Suppressor macrophage treated with lipopolysaccharide for 1 hour (primary cell): ENCODE results near the gene RHEX.
"Not testable (repeated sequence)": the region's sequence is repeated elsewhere in the genome, so short reads cannot be mapped to it uniquely, and the experiment has no call there.

ENCODE experiments used
- DNase-seq, 3 donors: peaks; one replicate each; pipeline ENCODE4 v3.0.0-alpha.2; 2020 to 2022

RHEX gene

GRCh38 chr1:206030714-206031113 is 22.3 kb upstream of the RHEX start:
- peak; percentile 78 to 80 (median 79) for DNase-seq

GRCh38 chr1:206032380-206033140 is 20.4 kb upstream of the RHEX start:
- peak; percentile 48 to 66 (median 62) for DNase-seq

DNA sequence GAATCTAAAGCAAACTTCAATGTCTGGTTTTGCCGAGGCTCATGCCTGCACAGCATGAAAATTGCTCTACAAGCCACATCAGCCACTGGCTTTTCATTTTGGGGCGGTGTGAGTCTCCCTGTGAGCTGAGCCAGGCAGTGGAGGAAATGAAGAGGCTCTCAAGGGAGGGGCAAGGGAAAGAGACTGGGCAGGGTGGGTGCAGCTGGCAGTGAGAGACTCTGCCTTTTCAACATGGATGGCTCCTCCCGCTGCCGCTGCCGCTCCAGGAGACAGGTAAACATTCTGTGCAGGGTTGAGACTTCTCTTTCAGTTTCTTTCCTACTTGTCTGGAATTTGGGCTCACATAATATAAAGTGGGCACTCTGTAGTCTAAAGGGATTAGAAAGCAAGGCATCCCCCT is 17.9 kb upstream of the RHEX start:
- no peak for DNase-seq

DNA sequence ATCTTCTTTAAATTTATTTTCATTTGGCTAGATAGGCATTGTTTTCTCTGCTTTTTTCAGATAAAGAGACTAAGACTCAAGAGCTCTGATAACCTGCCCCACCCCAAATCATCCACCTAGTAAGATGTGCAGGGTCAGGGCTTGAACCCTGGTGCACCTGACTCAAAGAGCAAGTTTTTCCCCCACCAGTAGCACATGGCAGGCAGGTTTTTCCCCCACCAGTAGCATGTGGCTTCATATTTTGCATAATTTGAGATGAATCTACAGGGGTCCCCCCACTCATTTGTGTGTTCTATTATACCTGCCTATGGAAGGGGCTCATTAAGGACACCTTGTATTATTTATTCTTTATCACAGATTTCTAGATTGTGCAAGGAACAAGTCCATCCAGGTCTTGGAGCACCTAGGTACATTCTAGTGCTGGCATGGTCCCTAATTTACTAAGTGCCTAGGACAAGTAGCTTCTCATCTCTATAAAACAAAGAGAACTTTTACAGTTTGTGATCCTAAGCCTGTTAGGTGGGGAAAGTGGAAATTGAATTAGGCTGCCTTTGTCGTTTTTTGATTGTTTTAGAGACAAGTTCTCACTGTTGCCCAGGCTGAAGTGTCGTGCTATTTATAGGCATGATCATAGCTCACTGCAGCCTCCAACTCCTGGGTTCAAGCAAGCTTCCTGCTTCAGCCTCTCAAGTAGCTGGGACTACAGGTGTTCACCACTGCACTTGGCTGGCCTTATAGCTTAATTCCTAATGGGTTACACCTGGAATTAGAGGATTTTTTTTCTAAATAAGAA is 16.1 kb upstream of the RHEX start:
- DNase-seq: peak in 1 of 3 donors; percentile 14

DNA sequence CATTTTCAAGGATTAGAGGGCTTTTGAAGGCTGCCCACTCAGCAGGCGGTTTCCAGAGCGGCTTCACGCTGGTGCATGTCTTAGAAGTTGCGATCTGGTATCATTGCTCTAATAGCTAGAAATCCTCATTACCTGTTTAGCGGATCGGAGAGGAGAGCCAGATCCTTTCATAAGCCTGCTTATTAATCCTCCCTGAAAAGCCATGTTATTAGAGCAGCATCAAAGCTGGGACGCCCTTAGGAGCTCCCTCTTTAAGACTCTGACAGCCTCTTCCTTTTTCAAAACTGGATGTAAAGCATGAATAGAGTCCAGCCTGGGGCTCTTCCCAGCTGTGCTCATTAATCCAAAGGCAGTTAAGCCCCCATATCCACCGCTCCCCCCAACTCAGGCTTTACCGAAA is 15.4 kb upstream of the RHEX start:
- no peak for DNase-seq

GRCh38 chr1:206039046-206039973 is 13.7 kb upstream of the RHEX start:
- DNase-seq: peak in 2 of 3 donors; percentile 39 to 45

GRCh38 chr1:206040328-206040727 is 12.6 kb upstream of the RHEX start:
- no peak for DNase-seq

DNA sequence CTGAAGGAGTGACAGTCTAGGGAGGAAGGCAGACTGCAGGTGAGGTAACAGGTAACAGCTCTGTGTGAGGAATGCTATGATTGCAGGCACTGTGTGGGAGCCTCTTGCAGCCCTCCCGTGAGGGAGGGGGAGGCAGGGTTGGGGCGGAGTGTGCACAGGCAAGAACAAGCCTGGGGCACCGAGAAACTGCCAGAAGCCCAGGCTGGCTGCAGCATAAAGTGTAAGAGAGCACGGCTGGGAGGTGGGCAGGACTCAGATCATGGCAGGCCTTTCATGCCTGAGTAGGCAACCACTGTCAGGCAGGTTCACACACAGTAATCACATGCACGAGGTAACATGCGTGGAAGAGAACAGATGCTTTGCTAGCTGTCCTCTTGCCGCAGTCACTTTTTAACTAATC is 11.3 kb upstream of the RHEX start:
- no peak for DNase-seq

GRCh38 chr1:206047271-206047670 is 5.7 kb upstream of the RHEX start:
- DNase-seq: no peak

DNA sequence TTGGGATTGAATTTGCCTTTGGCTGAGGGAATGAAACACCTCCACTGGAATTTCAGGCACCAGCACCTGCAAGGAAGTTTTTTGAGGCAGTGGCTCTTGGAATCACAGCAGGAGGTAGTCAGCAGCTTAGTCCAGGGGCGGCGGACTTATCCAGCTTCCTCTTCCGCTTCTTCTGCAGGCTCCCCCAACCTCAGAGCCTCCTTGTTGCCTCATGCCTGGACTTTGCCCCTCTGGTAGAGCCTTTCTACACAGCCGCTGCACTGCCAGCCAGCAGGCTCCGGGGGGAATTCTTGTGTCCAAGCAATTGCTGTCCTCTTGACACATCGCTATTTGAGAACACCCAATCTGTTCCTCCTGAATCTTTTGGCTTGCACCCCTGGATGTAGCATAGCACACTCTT is 4.4 kb upstream of the RHEX start:
- peak; percentile 77 to 84 (median 80) for DNase-seq

DNA sequence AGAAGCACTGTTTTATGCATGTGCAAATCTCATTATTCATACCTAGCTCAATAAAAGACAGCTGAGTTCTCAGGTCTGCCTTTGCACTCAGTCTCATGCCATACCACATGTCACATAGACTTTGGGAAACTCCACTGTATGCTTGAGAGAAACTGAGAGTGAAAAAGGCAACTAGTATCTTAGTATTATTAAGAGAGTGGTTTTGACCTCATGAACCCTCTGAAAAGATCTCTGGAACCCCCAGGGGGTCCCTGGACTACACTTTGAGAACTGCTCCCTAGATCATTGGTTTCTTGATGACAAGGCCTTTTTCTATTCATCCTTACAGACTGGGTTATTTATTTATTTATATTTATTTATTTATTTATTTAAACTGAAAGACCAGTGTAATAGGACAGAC is 3.7 kb upstream of the RHEX start:
- DNase-seq: peak in 2 of 3 donors; percentile 38 to 49

GRCh38 chr1:206049919-206050600 is 2.9 kb upstream of the RHEX start:
- DNase-seq: peak in 1 of 3 donors; percentile 7

- DNase-seq: peak; percentile 84 to 89 (median 84)
These were observed 2.2 kb upstream of the RHEX start for GRCh38 chr1:206050655-206051235.

DNA sequence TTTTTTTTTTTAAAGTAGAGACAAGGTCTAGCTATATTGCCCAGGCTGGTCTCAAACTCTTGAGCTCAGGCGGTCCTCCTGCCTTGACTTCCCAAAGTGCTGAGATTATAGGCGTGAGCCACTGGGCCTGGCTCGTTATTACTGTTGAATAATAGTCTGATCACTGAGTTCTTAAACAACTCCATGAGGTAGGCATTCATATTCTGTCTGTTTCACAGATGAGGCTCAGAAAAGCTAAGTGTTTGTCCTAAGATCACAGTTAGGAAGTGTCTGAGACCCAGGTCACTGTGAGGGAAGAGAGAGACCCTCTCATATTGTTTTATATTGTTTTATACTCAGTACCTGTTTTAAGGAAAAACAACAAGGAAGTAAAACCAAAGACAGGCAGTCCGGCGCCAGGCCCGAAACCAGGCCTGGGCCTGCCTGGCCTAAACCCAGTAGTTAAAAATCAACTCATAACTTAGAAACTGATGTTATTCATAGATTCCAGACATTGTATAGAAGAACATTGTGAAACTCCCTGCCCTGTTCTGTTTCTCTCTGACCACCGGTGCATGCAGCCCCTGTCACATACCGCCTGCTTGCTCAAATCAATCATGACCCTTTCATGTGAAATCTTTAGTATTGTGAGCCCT is 625 bp upstream of the RHEX start:
- not testable (repeated sequence) for DNase-seq

GRCh38 chr1:206053616-206054015 is 643 bp downstream of the RHEX start:
- not testable (repeated sequence) for DNase-seq

DNA sequence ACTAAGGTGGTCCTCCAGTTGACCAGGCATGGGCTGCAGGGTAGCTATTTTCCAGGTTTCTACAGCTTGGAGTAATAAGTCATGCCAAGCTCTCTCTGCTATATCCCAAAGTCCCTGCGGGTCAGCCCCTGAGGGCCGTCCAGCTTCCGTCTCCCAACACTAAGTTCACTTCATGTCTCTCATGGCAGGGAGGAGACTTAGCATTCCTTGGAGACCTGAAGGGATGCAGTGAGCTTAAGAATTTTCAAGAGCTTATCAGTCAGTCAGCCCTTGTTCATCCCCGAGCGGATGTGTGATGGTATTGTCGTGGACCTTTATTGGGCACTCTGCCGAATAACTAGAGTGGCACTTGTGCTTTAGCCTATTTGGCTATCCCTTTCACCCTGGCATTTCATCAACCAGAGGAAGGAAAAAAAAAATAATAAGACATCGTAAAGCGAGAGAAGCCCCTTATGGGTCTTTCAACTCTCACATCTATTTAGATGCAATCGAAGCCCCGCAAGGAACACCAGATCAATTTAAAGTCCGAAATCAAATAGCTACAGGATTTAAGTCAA is 2.2 kb downstream of the RHEX start:
- DNase-seq: not testable (repeated sequence)

GRCh38 chr1:206055639-206056323 is 2.8 kb downstream of the RHEX start:
- not testable (repeated sequence) for DNase-seq

GRCh38 chr1:206058289-206058926 is 5.4 kb downstream of the RHEX start:
- not testable (repeated sequence) for DNase-seq

GRCh38 chr1:206058927-206059292 is 5.9 kb downstream of the RHEX start:
- no peak for DNase-seq

DNA sequence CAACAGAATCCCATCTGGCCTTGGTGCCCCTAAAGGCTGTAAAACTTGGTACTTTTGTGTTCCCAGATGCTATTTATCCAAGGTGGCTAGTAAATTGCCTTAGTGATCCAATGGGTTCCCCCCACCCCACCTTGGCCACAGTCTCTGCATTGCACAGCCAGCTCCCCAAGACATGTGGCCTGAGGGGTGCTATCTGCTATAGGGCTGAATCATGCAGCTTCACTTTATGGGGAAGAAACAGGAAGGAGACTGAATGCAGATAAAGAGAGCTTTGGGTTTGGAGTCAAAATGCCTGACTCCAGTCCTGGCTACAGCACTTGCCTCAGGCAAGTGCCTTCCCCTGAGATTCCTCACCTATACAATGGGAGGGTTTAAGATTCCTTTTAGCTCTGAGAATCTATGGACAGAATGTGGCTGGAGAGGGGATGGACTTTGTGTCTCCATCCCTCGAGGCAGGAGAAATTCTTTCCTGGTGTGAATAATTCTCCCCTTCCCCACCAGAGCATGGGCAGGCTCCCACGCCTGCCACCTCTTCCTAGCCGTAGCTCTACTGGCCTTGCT is 6.5 kb downstream of the RHEX start:
- DNase-seq: no peak
